ENCODE results near the gene DIAPH2. TPM values are rescaled to one million over a fixed set of nuclear protein-coding genes. Genes with fewer than 3 reads are reported as not detected.

Gene DIAPH2
- total and polyA plus RNA-seq, 2 donors from 2014 or later = 2.1 to 15.0 TPM

DNA sequence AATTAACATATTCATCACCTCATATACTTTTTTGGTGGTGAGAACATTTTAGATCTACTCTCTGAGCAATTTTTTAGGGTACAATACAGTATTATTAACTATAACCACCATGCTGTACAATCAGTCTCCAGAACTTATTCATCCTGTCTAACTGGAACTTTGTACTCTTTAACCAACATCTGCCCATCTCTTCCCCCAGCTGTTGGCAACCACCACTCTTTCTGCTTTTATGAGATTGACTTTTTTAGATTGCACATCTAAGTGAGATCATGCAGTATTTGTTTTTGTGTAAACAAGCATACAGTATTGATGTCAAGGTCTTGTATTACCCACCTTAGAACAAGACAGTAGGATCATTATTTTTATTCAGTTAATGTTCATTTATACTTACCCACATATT lies 715.9 kb downstream of the DIAPH2 start:
- FAIRE-seq = no peak
- Histone ChIP-seq H3K4me1 (ENCODE audit: control insufficient read depth in 2 of 3, insufficient read depth in 2 of 3, low read depth in 1 of 3, low read length in 3 of 3) (no peaks in the 10 kb centered on the region), H3K27ac (ENCODE audit: low read depth in 2 of 2, low read length in 2 of 2) (no peak overlapping the region), H3K27me3 (ENCODE audit: control insufficient read depth, insufficient read depth, low read length) (no peaks in the 10 kb centered on the region), H3K9ac (ENCODE audit: low read length in 3 of 3) (no peak overlapping the region), H3K4me3 (ENCODE audit: low read length in 3 of 3) (no peak overlapping the region), H3K9me3 (ENCODE audit: control insufficient read depth in 2 of 3, insufficient read depth in 1 of 3, low read length in 3 of 3) (no peaks in the 10 kb centered on the region), H3K36me3 (ENCODE audit: control insufficient read depth in 2 of 3, insufficient read depth in 3 of 3, low read length in 3 of 3) (no peaks in the 10 kb centered on the region)
- no peak for DNase-seq
- intact Hi-C loops (cut with DNase I) = no loop called here
- no peak for TF ChIP-seq CTCF (IDR thresholded peaks at IDR 0.05; ENCODE audit: borderline replicate concordance, extremely low read depth, insufficient read depth)

GRCh38 chrX:97401154-97401553 lies 716.5 kb downstream of the DIAPH2 start:
- intact Hi-C loops (cut with DNase I) = no loop called here
- H3K27ac ChIP-seq (ENCODE audit: low read depth in 2 of 2, low read length in 2 of 2) = no peak overlapping the region
- no peaks in the 10 kb centered on the region for H3K4me1 ChIP-seq (ENCODE audit: control insufficient read depth in 2 of 3, insufficient read depth in 2 of 3, low read depth in 1 of 3, low read length in 3 of 3)
- TF ChIP-seq CTCF (IDR thresholded peaks at IDR 0.05; ENCODE audit: borderline replicate concordance, extremely low read depth, insufficient read depth) = no peak
- H3K4me3 ChIP-seq (ENCODE audit: low read length in 3 of 3) = no peak overlapping the region
- H3K27me3 ChIP-seq (ENCODE audit: control insufficient read depth, insufficient read depth, low read length) = no peaks in the 10 kb centered on the region
- no peak overlapping the region for H3K9ac ChIP-seq (ENCODE audit: low read length in 3 of 3)
- no peaks in the 10 kb centered on the region for H3K9me3 ChIP-seq (ENCODE audit: control insufficient read depth in 2 of 3, insufficient read depth in 1 of 3, low read length in 3 of 3)
- no peak for DNase-seq
- no peak for FAIRE-seq
- H3K36me3 ChIP-seq (ENCODE audit: control insufficient read depth in 2 of 3, insufficient read depth in 3 of 3, low read length in 3 of 3) = no peaks in the 10 kb centered on the region

- H3K4me1 ChIP-seq (ENCODE audit: control insufficient read depth in 2 of 3, insufficient read depth in 2 of 3, low read depth in 1 of 3, low read length in 3 of 3) = no peaks in the 10 kb centered on the region
- FAIRE-seq = no peak
- H3K27ac ChIP-seq (ENCODE audit: low read depth in 2 of 2, low read length in 2 of 2) = no peak overlapping the region
- H3K9ac ChIP-seq (ENCODE audit: low read length in 3 of 3) = no peak overlapping the region
- no peaks in the 10 kb centered on the region for H3K36me3 ChIP-seq (ENCODE audit: control insufficient read depth in 2 of 3, insufficient read depth in 3 of 3, low read length in 3 of 3)
- no peak overlapping the region for H3K4me3 ChIP-seq (ENCODE audit: low read length in 3 of 3)
- no peak for DNase-seq
- H3K27me3 ChIP-seq (ENCODE audit: control insufficient read depth, insufficient read depth, low read length) = no peaks in the 10 kb centered on the region
- no peak for TF ChIP-seq CTCF (IDR thresholded peaks at IDR 0.05; ENCODE audit: borderline replicate concordance, extremely low read depth, insufficient read depth)
- H3K9me3 ChIP-seq (ENCODE audit: control insufficient read depth in 2 of 3, insufficient read depth in 1 of 3, low read length in 3 of 3) = no peaks in the 10 kb centered on the region
- intact Hi-C loops (cut with DNase I) = no loop called here
These were observed 717.0 kb downstream of the DIAPH2 start for GRCh38 chrX:97401586-97402136.

DNA sequence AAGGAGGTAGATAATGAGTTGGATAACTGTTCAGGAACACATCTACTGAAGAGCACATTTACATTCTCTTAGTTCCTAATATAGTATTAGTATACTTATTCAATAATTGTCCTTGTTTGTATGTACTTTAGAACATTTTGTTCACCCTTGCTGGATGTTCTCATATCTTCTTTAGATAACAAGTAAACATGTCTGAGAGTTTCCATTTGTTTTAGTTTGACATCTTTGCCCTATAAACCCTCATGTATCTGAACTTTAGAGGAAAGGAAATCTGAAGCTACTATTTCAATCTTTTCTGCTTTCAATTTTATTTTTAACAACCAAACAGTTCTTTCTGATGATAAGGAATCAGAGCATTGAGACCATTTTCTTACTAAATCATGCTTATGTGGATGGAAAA lies 717.7 kb downstream of the DIAPH2 start:
- no peak overlapping the region for H3K4me3 ChIP-seq (ENCODE audit: low read length in 3 of 3)
- intact Hi-C loops (cut with DNase I) = no loop called here
- H3K27ac ChIP-seq (ENCODE audit: low read depth in 2 of 2, low read length in 2 of 2) = no peak overlapping the region
- H3K36me3 ChIP-seq (ENCODE audit: control insufficient read depth in 2 of 3, insufficient read depth in 3 of 3, low read length in 3 of 3) = no peaks in the 10 kb centered on the region
- no peaks in the 10 kb centered on the region for H3K9me3 ChIP-seq (ENCODE audit: control insufficient read depth in 2 of 3, insufficient read depth in 1 of 3, low read length in 3 of 3)
- H3K27me3 ChIP-seq (ENCODE audit: control insufficient read depth, insufficient read depth, low read length) = no peaks in the 10 kb centered on the region
- DNase-seq = no peak
- TF ChIP-seq CTCF (IDR thresholded peaks at IDR 0.05; ENCODE audit: borderline replicate concordance, extremely low read depth, insufficient read depth) = no peak
- H3K4me1 ChIP-seq (ENCODE audit: control insufficient read depth in 2 of 3, insufficient read depth in 2 of 3, low read depth in 1 of 3, low read length in 3 of 3) = no peaks in the 10 kb centered on the region
- H3K9ac ChIP-seq (ENCODE audit: low read length in 3 of 3) = no peak overlapping the region
- FAIRE-seq = peak; percentile 57
